T47D (cell line): Measurements from ENCODE around the gene IDI1.

Experiments
- DNase-seq, 2 experiments: peaks; one replicate each; pipeline versions ENCODE4 v3.0.0 to v3.0.0-alpha.2; 2011 to 2012; ENCODE audit warnings: low read depth in 1 of 2, low spot score in 1 of 2
- JUND ChIP-seq: IDR thresholded peaks from 2 replicates; pipeline ENCODE4 v1.6.1; 2012; ENCODE audit warnings: low read depth
- in situ Hi-C: cut with HindIII; loops from 2 replicates; pipeline ENCODE4 v1.10.0; 2016; ENCODE audit warnings: low sequenced_read_pairs, low pct_unique_long_range_greater_than_20kb

The IDI1 gene

DNA sequence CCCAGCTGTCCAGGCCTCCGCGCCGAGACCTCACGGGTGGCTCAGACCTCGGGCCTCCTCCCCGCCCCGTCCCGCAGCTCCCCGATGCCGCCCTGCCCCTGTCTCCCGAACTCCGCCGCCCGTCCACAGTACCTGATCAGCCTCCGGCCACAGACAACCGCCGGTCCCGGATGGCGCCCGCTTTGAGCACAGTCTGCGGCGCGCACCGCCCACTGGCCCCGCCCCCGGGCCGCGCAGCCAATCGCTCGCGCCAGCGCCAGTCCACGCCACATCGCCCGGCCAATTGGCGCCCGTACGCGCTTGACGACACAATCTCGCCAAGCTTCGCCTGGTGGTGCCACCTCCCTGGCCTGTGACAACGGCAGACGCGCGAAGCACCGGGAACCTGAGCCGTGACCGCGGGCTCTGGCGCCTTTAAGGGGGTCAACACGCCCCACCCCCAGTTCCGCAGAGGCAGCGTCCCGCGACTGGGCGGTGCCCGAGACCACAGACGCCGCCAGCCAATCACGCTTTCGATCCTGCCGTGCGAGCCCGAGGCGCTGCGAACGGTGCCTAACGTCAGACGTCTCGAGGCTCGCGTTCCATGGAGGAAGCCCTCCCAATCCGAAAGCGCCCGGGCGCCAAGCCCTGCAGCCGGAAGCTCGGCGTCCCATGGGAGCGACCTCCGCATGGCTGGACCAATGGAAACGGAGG, at the start of gene IDI1:
Gene IDI1, minus strand, starts transcription at position 388 of the 693 bp plus-strand sequence. Its CDS starts 116 bp downstream, at position 272.
- DNase-seq = peak; percentile 97 to 100
- in situ Hi-C loops = no loop called here
- no peak for TF ChIP-seq JUND

DNA sequence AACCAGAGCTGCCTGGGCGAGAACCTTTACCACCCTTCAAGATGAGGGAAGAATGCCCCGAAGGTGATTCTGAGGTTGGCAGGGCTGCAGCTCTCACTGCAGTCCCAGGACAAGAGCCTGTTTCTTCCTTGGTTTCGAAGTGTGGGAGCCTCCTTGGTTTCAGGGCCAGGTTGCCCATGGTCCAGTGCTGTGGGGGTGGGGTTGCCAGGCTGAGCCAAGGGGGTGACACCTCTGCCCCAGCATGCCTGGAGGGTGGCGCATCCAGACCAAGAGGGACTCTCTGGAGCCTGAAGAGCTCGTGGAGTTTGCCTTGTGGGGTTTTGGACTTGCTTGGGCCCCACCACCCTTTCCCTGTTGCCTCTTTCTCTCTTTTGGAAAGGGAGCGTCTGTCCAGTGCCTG, 48.5 kb upstream of the IDI1 start:
- in situ Hi-C loops = no loop called here
- no peak for DNase-seq
- TF ChIP-seq JUND = no peak

- TF ChIP-seq JUND = no peak
- no peak for DNase-seq
- in situ Hi-C loops = no loop called here
Measured at GRCh38 chr10:1096287-1096889, 47.5 kb upstream of the IDI1 start.

GRCh38 chr10:1095498-1095897, 46.6 kb upstream of the IDI1 start:
- no peak for TF ChIP-seq JUND
- DNase-seq = no peak
- in situ Hi-C loops = no loop called here

DNA sequence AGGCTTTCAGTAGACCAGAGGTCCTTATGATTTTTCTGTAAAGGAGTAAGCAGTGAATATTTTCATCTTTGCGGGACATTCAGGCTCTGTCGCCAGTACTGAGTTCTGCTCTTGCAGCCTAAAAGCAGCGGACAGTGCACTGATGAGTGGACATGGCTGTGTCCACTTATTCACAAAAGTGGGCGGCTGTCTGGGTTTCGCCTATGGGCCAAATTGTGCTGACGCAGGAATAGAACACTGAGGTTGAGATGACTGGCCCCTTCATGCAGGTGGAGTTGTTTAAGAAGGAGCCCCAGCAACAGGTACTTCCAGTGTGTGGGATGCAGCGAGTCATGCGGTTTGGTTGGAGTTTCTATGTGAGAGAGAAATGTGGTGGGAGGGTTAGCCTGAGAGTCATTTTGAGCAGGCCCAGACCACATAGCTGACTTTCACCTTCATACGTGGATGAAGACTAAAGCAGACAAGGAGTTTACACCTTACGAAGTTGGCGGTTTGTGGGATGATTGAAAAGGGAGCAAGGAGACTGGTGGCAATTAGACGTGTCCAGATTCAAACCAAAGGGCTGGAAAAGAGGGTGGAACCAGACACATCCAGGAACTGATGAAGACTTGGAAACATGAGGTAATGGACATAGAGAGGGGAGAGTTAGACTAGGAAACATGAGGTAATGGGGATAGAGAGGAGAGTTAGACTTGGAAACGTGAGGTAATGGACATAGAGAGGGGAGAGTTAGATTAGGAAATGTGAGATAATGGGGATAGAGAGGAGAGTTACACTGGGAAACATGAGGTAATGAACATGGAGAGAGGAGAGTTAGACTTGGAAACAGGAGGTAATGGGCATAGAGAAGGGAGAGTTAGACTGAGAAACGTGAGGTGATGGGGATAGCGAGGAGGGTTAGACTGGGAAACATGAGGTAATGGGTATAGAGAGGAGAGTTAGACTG, 45.5 kb upstream of the IDI1 start:
- in situ Hi-C loops = no loop called here
- no peak for TF ChIP-seq JUND
- no peak for DNase-seq

DNA sequence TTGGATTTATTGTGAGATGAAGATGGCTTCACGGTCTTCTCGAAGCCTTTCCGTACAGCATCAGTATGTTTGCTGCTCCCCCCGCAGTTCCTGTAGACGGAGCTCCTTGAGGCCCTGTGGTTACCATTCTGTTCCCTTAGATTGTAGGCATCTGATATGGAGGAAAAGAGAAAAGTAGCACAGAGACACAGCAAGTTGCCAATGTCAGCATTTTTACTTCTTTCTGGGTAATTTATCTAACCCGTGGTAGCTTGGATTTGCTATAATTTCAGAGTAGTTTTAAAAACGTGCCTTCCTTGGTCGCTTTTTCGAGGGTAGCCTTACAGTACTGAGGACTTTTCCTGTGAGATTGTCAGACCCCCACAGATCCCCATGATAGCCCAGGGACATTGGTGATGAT, 44.8 kb upstream of the IDI1 start:
- DNase-seq = no peak
- in situ Hi-C loops = no loop called here
- no peak for TF ChIP-seq JUND

DNA sequence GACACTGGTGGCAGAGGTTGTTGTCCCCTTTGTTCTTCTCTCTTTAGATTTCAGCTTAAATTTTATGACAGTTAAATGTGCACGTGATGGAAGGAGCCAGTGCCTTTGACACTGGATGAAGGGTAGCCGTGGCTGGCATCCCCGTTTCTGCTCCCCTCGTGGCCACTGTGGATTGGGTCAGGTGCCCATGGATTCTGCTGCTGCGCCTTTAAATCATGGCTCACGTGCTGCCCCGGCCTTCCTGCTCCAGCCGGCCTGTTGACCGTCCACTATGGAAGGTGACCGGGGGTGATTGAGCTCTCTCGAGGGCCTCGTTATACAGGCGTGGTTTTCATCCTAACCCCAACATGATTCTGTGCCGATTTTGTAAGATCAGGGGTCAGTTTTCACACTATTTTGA, 41.8 kb upstream of the IDI1 start:
- no peak for DNase-seq
- in situ Hi-C loops = no loop called here
- TF ChIP-seq JUND = no peak

GRCh38 chr10:1089017-1089689, 40.2 kb upstream of the IDI1 start:
- no peak for TF ChIP-seq JUND
- in situ Hi-C loops = no loop called here
- no peak for DNase-seq

- DNase-seq = no peak
- in situ Hi-C loops = no loop called here
- TF ChIP-seq JUND = no peak
Measured at GRCh38 chr10:1086787-1087186, 37.9 kb upstream of the IDI1 start.

DNA sequence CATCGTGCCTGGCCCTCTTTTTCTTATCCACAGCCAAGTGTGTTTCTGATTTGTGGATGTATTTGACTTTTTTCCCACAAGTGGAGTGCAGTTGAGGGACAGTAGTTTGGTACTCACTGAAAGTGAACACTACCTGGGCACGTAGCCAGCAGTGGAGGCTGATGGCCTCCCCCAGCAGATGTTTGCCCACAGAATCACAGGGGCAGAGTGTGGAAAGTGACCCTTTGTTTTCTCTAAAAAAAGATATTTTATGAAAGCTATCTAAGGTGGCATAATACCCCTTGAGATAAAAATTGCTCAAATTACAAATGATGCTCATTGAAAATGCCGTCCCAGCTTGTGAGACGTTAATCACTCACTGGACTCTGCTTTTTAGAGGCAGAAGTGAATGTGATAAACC, 36.3 kb upstream of the IDI1 start:
- no peak for TF ChIP-seq JUND
- in situ Hi-C loops = no loop called here
- no peak for DNase-seq

GRCh38 chr10:1084011-1084950, 35.4 kb upstream of the IDI1 start:
- no peak for TF ChIP-seq JUND
- in situ Hi-C loops = no loop called here
- no peak for DNase-seq

DNA sequence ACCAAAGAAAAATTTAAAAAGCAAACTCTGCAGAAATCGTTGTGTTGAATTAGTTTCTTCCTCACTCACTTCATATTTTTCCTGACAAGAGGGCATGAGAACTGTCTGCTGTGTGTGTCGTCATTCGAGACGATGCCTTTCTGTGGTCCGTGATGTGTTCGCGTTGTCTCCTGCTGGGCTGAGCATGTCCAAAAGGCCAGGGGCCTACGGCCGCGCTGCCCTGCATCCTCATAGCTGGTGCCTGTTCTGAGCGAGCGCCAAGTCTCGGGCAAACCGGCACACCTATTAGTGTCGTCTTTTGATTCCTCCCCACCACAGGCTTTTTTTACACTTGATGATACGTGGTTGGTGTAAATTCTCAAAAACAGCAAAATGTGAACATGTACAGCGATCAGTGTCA, 34.7 kb upstream of the IDI1 start:
- DNase-seq = no peak
- in situ Hi-C loops = no loop called here
- TF ChIP-seq JUND = no peak
